Lung (tissue), 12 donors: Measurements from ENCODE around the gene ZNF20. TPM values are rescaled to one million over a fixed set of nuclear protein-coding genes. Genes with fewer than 3 reads are reported as not detected.

ENCODE experiments used
- ATAC-seq: fragments of 200-7000 bp; cut with Tn5 transposase; one replicate; pipeline ENCODE4 v1.9.1; 2020; ENCODE audit warnings: moderate number of reproducible peaks; ENCODE audit not compliant: insufficient read depth, low FRiP score
- DNase-seq, 3 donors: peaks; one replicate each; pipeline ENCODE4 v3.0.0-alpha.2; 2013 to 2017
- H3K27ac ChIP-seq, 2 donors: one replicate each; pipeline ENCODE4 v1.5.1; 2013; ENCODE audit warnings: mild to moderate bottlenecking in 2 of 2, moderate library complexity in 2 of 2, control low read depth in 1 of 2, inconsistent platforms in 1 of 2, low read depth in 1 of 2, low read length in 1 of 2
- H3K27me3 ChIP-seq, 3 donors: one replicate each; pipeline ENCODE4 v1.5.1; 2013; ENCODE audit warnings: low read length in 2 of 3; ENCODE audit not compliant: control insufficient read depth in 3 of 3, insufficient read depth in 3 of 3
- H3K36me3 ChIP-seq, 4 donors: one replicate each; pipeline ENCODE4 v1.5.1; 2013; ENCODE audit warnings: low read length in 4 of 4, mild to moderate bottlenecking in 1 of 4, moderate library complexity in 1 of 4; ENCODE audit not compliant: control insufficient read depth in 4 of 4, insufficient read depth in 4 of 4
- H3K4me1 ChIP-seq, 5 donors: one replicate each; pipeline ENCODE4 v1.5.1; 2013; ENCODE audit warnings: low read length in 5 of 5, mild to moderate bottlenecking in 2 of 5, moderate library complexity in 1 of 5; ENCODE audit not compliant: control insufficient read depth in 5 of 5, insufficient read depth in 5 of 5
- H3K4me3 ChIP-seq: one replicate; pipeline ENCODE4 v1.5.1; 2013; ENCODE audit warnings: mild to moderate bottlenecking, control low read depth, moderate library complexity
- H3K9ac ChIP-seq, 2 donors: one replicate each; pipeline ENCODE4 v1.5.1; 2013; ENCODE audit warnings: low read length in 2 of 2, control low read depth in 1 of 2; ENCODE audit not compliant: insufficient read depth in 1 of 2
- H3K9me3 ChIP-seq, 4 donors: one replicate each; pipeline ENCODE4 v1.5.1; 2013; ENCODE audit warnings: low read length in 3 of 4, mild to moderate bottlenecking in 1 of 4, moderate library complexity in 1 of 4; ENCODE audit not compliant: control insufficient read depth in 4 of 4, insufficient read depth in 3 of 4
- CTCF ChIP-seq: IDR thresholded peaks from 2 replicates; pipeline ENCODE4 v1.5.1; 2012; ENCODE audit warnings: mild to moderate bottlenecking; ENCODE audit errors: control extremely low read depth, extremely low read depth
- WGBS, 2 donors: extraction: QIAGEN DNeasy Blood & Tissue Kit; methylation state at CpG; one replicate each; pipeline ENCODE4 v1.1.7; 2013; 5-methylcytosine and 5-hydroxymethylcytosine counted together
- polyA plus RNA-seq, 2 donors: library from polyadenylated mRNA; stranded (reverse); fragments of 200-250 nt; gene quantifications; one replicate each; pipeline ENCODE4 v1.2.1, GENCODE V29; 2013
- total RNA-seq, 2 donors: library from RNA; depleted of rRNA in 1 of 2; stranded (reverse); fragments of >200 nt in 1 of 2; gene quantifications; one replicate each; pipeline ENCODE4 v1.2.1, GENCODE V29; 2014 to 2021
- donor health status: control.
- donor health status: control.
- donor health status: Bipolar disorder and iron deficiency.
- donor health status: healthy.
- donor health status: DM: yes; HTN: yes; CAD: no.

ZNF20 gene
- total and polyA plus RNA-seq, 4 donors = 2.2 to 15.0 (median 4.7) TPM

GRCh38 chr19:12140545-12141404, 625 bp upstream of the ZNF20 start:
- WGBS, 2 donors = 5% methylated on average over 17 of the region's 17 CpGs
- Histone ChIP-seq H3K9me3 (peaks cover 0 to 9% (median 5%) of the 10 kb centered on the region in 4 donors), H3K9ac (no peak overlapping the region)

GRCh38 chr19:12139269-12139668, 881 bp downstream of the ZNF20 start:
- no peak for TF ChIP-seq CTCF
- DNase-seq (peak in 2 of 3 donors; percentile 33 to 51), ATAC-seq (no peak)
- Histone ChIP-seq H3K27ac (peak overlapping the region in 1 of 2 donors; percentile 93), H3K9me3 (peaks cover 0 to 5% (median 2%) of the 10 kb centered on the region in 4 donors), H3K4me3 (peak overlapping the region; percentile 79), H3K36me3 (peaks cover 4 to 40% (median 18%) of the 10 kb centered on the region in 4 donors), H3K27me3 (no peaks in the 10 kb centered on the region), H3K9ac (peak overlapping the region; percentile 75 to 95), H3K4me1 (peaks cover 3 to 21% (median 5%) of the 10 kb centered on the region in 5 donors)
- WGBS, 2 donors = 20 to 25% methylated on average over 13 of the region's 13 CpGs

More at GRCh38 chr19:12140545-12141404, 625 bp upstream of the ZNF20 start:
- peak; percentile 96 for TF ChIP-seq CTCF
- ATAC-seq (peak; percentile 66), DNase-seq (peak; percentile 88 to 90 (median 89))
- peak overlapping the region; percentile 5 for H3K4me3 ChIP-seq
- peaks cover 6 to 36% (median 18%) of the 10 kb centered on the region in 4 donors for H3K36me3 ChIP-seq
- H3K4me1 ChIP-seq = peaks cover 3 to 21% (median 5%) of the 10 kb centered on the region in 5 donors
- no peaks in the 10 kb centered on the region for H3K27me3 ChIP-seq
- peak overlapping the region in 1 of 2 donors; percentile 76 for H3K27ac ChIP-seq

GRCh38 chr19:12137221-12137940, 2.8 kb downstream of the ZNF20 start:
- no peak for TF ChIP-seq CTCF
- DNase-seq (no peak), ATAC-seq (no peak)
- no peak overlapping the region for H3K9ac ChIP-seq
- H3K27ac ChIP-seq = no peak overlapping the region
- H3K4me1 ChIP-seq = peaks cover 3 to 21% (median 5%) of the 10 kb centered on the region in 5 donors
- H3K4me3 ChIP-seq = no peak overlapping the region
- peaks cover 4 to 18% (median 12%) of the 10 kb centered on the region in 4 donors for H3K9me3 ChIP-seq
- H3K27me3 ChIP-seq = no peaks in the 10 kb centered on the region
- whole genome bisulfite sequencing, 2 donors = 78 to 80% methylated on average over 6 to 7 of the region's 7 CpGs
- peaks cover 21 to 53% (median 34%) of the 10 kb centered on the region in 4 donors for H3K36me3 ChIP-seq
